ENCODE results near the gene DEPDC5.

Gene DEPDC5

DNA sequence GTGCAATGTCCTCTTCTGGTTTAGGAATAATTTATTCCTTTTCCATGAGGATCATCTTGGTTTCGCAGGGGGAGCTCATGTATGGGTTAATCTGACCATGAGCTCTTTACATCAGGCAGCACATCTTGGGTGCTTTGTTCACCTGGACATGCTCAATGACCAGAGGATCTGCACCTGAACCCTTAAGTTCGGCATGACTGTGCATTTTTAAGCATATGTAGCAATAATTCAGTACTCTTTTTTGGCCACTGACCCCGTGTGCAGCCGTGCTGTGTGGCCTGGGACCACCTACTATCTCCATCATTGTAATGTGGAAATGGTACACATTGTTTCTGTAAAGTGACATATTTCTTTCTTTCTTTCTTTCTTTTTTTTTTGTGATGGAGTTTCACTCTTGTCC, 62.9 kb downstream of the DEPDC5 start:
- no peak for DNase-seq

DNA sequence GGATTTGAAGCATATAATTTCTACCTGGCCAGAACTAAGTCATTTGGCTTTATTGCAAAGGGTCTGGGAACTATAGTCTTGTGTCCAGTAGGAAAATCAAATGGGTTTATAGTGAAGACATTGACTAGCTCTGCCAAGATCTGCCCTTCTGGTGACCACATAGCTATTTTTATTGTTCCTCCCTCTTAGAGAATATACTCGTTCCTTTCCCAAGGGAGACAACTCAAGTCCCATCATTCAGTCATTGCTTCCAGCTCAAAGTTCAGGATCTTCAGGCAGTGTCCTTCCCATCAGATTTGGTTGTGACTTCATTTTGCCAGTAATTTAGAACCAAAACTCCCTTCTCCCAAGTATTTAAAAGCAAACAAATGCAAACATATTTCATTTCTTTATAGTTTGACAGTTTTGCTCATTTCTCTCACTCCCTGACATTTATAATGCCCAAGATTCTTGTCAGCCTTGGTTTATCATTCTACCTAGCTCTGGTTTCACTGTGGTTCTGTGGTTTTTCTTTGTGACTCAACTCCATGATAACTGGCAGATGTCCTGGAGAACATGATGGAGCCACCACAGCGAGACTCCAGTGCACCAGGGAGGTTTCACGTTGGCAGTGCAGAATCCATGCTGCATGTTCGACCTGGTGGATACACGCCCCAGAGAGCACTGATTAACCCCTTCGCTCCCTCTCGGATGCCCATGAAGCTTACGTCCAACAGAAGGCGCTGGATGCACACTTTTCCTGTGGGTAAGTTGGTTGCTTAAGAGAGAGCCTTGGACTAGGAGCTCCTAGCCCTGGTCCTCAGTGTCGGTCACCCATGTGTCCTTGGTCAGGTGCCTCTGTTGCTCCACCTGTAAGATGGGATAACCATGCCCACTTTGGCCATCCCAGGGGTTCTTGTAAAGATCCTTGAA, 64.9 kb downstream of the DEPDC5 start:
- DNase-seq, result no peak

DNA sequence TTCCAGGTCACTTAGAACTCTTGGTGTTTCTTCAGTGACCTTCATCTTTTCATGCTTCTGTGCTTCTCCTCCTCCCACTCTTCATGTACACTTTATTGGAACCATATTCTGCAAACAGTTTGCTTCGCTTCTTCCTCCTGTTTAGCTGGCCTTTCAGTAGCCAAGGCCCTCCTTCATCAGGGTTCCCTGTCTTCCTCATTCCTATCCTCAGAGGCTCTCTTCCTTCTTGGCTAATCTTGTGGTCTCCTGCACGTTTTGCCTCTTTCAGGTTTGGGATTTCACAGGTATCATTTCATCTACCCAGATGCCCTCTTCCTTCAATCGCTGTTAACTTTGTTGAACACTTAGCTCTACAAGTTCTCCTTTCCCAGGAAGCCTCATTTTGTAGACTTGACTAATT, 66.8 kb downstream of the DEPDC5 start:
- no peak for DNase-seq

DNA sequence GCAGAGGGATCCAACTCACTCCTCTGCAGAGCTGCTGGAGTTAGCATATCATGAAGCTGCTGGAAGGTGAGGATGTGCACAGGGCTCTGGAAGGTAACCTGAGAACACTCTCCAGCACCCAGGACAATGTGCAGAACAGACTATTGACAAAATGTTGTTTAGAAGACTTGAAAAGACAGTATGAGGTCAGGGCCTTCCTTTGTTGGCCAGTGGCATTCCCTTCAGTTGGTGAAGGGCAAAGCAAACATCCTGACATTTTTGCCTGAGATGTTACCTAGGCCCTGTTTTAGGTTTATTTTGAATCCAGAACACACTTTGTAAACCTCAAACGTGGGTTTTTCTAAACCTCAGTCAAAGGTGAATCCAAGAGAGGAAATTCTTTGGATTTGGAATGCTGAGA, 67.8 kb downstream of the DEPDC5 start:
- no peak for DNase-seq

DNA sequence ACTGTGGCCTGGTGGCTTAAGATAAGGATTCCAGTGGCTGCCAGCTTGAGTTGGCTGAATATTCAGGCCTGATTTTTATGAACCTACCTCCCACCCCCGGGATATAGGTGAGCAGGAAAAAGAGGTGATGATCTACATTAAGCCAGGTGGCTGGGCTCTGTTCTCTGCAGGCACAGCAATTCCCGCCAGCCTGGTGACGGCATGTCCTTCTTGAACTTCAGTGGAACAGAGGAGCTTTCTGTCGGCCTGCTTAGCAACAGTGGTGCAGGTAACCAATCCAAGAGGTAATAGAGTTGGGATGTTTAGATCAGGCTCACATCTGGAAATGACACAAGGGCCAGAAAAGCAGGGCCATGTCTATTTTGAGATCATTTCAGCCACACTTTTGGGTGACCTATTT, 68.7 kb downstream of the DEPDC5 start:
- DNase-seq, result no peak

DNA sequence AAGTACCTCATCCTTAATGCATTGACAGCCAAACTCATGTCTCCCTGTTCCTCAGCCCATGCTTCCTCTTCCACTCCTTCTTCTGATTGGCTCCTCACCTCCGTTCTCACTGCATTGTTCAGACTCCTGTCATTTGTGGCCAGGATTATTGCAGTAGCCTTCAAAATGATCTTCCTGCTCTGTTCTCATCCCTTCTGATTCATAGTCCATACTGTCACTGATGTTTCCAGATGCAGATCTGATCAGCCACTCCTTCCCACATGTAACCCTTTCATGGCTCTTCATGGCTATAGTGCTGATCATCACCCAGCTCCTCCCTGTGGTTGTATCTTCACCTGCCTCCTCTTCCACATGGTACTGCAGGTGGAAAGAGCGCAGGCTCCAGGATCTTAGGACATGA, 71.7 kb downstream of the DEPDC5 start:
- DNase-seq, result no peak

DNA sequence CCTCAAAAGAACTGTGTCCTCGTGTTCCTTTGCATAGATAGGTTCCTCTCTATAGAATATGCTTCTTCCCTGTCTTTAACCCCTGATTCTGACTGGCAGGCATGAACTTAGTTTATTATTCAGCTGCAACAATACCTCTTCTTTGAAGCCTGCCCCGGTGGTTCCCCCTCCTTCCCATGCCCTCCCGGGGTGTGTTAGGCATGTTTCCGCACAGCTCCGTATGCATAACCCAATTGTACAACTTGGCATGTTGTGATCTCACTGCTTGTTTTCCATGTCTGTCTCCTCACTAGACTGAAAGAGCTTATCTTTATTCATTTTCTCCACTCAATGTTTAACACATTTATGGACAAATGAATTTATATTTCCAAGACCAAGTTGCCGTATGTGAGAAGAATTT, 72.6 kb downstream of the DEPDC5 start:
- DNase-seq, result no peak

DNA sequence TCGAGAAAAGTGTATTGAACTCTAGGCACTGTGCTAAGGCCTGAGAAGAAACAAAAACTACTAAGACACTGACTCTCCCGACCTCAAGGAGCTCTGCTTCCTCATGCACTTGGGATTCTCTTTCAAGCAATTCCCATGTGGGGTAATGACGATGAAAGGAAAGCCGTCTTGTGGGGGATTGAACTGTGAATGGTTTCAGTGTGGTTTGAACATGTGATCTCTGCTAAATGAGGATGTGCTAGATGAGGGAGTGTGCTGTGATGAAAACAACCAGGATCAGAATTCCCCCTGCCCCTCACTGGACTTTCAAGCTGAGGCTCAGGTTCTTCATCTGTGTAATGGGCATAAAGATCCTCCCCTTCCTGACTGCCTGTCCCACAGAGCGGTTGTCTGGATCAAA, 74.9 kb downstream of the DEPDC5 start:
- no peak for DNase-seq

DNA sequence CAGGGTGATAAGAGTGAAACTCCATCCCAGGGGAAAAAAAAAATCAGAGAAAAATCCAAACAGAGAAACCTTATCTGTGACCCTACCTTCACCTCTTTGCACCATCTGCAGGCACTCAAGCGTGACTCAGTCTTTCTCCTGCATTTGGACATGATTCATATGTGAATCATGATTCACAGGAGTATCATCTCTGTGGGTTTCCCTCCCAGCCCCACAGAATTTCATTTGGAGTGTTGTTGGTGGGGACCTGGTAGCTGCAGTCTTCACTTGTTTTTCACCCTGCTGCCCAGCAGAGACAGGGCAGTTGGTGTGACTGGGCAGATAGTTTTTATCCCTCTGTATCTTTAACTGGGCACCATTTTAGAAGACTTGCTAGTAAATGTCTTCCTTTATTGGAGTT, 75.7 kb downstream of the DEPDC5 start:
- no peak for DNase-seq

DNA sequence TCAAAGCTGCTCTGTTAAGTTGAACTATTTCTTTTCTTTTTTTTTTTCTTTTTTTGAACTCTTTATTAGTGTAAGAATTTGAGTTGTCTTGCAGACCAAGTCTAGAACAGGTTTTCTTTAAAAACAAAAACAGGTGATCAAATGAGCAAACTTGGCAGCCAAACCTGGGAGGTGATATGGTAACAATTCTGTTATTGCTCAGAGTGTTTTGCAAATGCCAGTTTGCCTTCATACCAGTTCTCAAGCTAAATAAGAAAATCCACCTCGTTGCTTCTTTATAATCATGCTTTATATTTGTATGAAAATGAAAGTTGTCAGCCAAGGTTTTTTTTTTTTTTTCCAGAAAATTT, 76.9 kb downstream of the DEPDC5 start:
- DNase-seq, result no peak

DNA sequence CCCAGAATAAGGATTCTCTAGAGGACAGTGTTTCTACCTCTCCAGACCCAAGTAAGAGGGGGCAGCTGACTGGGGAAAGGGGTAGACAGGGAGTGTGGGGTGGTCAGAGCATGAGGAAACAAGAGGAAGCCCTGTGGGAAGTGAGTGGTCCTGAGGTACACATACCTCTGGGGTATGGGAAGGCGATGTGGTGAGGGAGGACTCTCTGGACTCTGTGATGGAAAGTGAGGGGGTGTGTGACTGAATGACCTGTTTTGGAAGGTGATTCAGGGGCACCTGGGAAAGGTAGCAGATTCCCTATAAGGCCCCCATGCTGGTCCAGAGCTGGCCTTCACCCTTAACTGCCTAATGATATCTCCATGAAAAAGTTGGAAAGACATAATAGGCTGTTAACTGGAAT, 80.1 kb downstream of the DEPDC5 start:
- DNase-seq, result no peak

DNA sequence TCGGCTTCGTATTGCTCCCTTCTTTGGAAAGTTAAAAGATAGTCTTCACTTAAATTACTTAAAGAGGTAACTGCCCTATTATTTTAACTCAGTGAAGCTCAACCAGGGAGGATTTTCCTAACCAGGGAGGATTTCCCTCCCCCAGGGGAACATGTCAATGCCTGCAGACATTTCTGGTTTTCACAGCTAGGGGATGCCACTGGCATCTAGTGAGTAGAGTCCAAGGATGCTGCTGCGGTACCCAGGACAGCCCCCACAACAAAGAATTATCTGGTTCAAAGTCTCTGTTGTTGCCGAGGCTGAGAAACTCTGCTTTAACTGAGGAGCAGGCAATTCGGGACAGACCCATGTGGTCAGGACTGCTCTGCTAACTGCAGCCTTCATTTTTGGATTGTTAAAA, 82.2 kb downstream of the DEPDC5 start:
- DNase-seq, result no peak

DNA sequence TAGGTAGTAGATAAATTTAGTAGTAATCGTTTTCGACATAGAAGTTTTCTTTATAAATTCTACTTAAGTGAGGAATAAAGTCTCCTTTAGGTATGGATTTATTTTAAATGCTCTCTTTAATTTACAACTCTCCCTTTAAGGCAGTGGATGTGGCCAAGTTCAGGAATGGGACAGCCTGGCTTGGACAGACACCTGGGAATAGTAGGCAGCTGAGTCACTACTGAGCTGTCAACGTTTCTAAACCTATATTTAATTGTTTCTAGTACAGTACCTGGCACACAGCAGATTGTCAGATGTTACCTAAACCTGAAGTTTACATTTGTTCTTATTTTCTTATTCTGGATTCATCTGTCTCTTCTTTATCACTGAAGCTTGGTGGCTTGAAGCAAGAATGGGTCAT, 85.1 kb downstream of the DEPDC5 start:
- DNase-seq, result no peak

DNA sequence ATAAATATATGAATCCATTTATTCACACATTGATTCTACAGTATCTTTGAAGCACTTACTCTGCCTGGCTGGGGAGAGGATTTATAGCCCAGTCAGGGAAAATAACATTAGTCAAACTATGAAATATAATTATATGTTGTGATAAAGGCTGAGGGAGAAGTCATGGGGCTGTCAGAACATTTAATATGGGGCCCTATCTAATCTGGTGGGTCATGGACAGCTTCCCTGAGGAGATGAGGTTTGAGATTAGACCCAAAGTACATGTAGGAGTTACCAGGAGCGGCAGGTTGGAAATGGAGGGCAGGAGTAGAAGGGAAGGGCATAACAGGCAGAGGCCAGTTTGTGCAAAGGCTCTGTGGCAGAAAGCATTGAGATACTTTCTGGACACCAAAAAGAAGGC, 86.2 kb downstream of the DEPDC5 start:
- no peak for DNase-seq

DNA sequence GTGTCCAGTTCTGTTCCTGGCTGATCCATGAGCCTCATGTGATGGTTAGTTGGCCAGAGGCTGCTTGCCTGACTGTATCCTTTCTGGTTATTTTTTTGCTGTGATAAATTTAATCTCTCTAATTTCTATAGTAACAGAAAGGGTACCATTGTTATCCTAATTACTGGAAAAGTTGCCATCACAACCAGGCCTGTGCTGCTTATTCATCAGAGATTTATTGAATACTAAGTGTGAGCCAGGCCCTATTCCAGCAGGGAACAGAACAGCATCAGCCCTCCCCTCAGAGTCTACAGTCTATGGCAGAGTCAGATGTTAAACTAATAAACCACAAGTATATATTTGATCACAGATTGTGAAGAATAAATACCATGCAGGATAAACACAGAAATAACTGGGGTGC, 86.8 kb downstream of the DEPDC5 start:
- DNase-seq, result no peak

DNA sequence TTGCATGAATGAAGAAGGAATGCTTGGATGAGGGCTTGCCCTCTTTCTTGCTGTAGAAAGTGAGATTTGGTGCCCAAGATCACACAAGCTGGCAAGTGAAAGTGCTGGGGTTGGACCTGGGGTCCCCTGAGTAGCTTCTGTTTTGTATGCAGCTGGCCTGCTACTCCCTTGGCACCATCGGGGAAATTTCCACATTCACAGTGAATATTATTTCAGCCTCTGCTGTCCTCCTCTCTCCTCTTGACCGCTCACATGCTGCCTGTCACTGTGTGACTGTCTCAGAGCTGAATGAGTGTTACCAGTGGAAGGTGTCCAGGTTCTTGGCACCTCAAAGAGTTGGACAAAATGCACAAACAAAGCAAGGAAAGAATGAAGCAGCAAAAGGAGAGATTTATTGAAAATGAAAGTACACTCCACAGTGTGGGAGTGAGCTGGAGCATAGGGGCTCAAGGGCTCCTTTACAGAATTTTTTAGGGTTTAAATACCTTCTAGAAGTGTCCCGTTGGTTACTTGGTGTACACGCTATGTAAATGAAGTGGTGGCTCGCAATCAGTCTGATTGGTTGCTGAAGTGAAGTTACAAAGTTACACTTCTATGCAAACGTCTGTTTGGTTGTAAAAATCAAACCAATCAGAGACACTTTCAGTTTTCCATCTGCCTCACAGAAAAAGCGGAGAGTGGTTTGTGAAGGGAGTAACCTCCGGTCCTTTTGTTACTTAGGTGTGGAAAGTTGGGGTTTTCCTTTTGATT, 87.4 kb downstream of the DEPDC5 start:
- DNase-seq, result no peak

DNA sequence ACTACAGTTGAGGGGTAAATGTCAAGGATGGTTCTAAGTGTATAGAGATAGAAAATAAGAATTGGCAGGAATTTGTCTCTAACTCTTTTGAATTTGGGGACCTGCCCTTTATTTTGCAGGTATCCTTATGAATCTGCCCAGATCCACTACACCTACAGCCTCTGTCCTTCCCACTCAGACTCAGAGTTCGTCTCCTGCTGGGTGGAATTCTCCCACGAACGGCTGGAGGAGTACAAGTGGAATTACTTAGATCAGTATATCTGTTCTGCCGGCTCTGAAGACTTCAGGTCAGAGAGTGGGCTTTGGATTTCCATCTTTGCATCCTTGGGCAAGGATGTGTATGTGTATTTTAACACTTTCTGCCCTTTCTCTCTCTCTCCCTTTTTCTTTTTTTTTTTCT, 89.7 kb downstream of the DEPDC5 start:
- DNase-seq, result no peak

DNA sequence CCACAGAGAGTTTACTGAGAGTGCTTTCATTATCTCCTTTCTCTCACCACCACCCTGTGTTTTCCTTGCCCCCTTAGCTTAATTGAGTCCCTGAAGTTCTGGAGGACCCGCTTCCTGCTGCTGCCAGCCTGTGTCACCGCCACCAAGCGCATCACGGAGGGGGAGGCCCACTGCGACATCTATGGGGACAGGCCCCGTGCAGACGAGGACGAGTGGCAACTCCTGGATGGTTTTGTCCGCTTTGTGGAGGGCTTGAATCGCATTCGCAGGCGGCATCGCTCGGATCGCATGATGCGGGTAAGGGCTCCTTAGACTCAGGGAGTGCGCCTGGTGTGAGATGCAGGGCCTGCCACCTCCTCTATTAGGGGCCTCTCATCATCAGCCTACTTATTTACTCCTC, 91.1 kb downstream of the DEPDC5 start:
- no peak for DNase-seq

DNA sequence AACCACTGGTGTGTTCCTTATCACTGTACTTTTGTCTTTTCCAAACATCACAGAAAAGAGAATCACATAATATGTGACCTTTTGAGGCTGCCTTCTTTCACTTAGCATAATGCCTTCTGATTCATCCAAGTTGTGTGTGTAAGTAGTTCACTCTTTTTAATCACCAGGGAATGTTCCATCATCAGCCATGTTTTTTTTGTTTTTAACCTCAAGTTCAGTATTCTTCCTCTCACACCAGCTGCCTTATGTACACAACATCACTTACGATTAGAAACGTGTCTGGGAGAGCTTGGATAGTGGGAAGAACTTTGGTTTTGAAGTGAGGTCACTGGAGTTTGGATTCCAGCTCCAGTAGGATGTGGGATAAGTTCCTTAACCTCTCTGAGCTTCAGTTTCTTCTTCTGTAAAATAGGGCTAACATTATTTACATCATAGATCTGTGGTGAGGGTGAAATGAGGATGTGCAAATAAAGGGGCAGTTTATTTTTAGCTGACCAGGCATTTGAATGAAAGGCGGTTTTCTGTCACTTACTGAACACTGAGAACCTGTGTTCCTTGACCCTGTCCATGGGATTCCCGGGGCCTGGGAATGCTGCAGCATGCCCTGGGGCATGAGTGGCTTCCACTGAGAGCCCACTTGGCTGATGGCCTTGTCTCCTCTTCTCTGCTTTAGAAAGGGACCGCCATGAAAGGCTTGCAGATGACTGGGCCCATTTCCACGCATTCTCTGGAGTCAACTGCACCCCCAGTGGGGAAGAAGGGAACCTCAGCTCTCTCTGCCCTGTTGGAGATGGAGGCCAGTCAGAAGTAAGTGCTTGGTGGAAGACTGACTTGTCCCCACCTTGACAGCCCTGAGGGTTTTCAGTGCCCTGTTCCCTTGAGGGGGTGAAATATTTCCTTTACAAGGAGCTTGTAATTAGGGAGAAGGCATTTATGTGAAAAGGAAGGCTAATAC, 92.6 kb downstream of the DEPDC5 start:
- no peak for DNase-seq

DNA sequence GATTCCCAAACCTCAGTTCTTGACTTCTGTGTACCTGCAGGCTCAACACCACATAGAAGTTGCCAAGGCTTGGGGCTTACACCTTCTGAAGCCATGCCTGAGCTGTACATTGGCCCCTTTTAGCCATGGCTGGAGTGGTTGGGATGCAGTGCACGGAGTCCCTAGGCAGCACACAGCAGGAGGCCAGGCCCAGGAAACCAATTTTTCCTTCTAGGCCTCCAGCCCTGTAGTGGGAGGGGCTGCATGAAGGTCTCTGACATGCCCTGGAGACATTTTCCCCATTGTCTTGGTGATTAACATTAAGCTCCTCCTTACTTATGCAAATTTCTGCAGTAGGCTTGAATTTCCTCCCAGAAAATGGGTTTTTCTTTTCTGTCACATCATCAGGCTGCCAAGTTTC, 94.6 kb downstream of the DEPDC5 start:
- no peak for DNase-seq

DNA sequence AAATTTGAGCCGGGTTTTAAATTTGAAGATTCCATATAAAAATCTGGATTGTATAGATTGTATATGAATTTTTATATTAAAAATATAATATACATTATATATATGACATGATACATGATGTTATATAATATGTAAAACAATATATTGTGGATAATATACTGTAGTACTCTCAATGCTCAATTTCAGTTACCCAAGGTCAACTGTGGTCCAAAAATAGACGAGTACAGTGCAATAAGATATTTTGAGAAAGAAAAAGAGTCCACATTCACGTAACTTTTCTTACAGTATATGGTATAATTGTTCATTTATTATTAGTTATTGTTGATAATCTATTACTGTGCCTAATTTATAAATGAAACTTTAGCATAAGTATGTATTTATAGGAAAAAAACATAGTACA, 96.3 kb downstream of the DEPDC5 start:
- DNase-seq, result no peak

DNA sequence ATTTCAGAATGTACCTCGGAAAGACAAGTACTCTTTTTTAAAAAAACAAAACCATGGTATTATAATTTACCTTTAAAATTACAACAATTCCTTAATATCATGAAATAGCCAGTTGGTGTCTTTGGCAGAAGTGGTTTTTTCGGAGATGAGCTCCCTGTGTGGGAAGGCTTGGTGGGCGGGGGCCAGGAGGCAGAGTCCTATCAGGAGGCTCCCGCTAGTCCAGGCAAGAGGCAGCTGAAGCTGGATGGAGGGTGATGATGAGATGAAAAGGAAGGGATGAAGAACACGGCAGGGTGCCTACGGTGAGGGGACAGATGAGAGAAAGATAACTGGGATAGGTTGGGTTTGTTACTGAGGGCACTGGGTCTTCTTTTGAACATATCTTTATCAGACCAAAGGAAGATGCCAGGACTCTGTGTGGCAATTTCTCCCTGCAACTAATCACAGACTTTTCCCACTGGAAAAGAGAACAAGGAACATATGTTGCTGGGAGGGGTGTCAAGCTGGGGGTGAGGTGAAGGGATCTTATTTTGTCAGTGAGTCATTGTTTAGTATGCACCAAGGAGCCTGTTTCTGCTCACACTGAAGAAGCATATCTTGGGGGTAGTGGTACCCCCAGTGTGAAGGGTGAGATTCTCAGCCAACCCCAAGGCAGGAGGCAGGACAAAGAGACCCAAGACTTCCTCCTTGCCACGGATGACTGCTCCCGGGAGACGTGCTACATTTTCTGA, 99.0 kb downstream of the DEPDC5 start:
- DNase-seq, result no peak
